H1 (cell line): ENCODE data around the gene C4orf46. TPM values are rescaled to one million over a fixed set of nuclear protein-coding genes. Genes with fewer than 3 reads are reported as not detected.

ENCODE experiments used
- CBX5 ChIP-seq: fragments of 300-800, 300-1000 bp; sonication (generic); IDR thresholded peaks from 2 replicates; pipeline ENCODE4 v1.7.1; 2016; ENCODE audit warnings: antibody characterized with exemption, low read length, low read depth
- KDM5A ChIP-seq: fragments of 200-600 bp; IDR thresholded peaks from 2 replicates; pipeline ENCODE4 v1.7.1; 2012; ENCODE audit warnings: mild to moderate bottlenecking, low read length, inconsistent platforms, mixed read lengths
- POLR2A ChIP-seq, 2 experiments: IDR thresholded peaks; 1 replicate in 1 of 2; 2 replicates in 1 of 2; pipeline ENCODE4 v1.6.1; 2011; ENCODE audit warnings: low read depth in 2 of 2, low read length in 2 of 2, mild to moderate bottlenecking in 2 of 2; ENCODE audit errors: control extremely low read depth in 1 of 2
- RBBP5 ChIP-seq: IDR thresholded peaks from 2 replicates; pipeline ENCODE4 v1.7.1; 2012; ENCODE audit warnings: low read depth, mild to moderate bottlenecking, inconsistent platforms, low read length, moderate library complexity, borderline replicate concordance
- TAF1 ChIP-seq: IDR thresholded peaks from 2 replicates; pipeline ENCODE4 v1.6.1; 2011; ENCODE audit warnings: mild to moderate bottlenecking, low read depth, low read length
- TBP ChIP-seq: IDR thresholded peaks from 2 replicates; pipeline ENCODE4 v1.6.1; 2011; ENCODE audit warnings: low read depth, low read length, improper control_type of control experiment
- YY1 ChIP-seq: IDR thresholded peaks from 2 replicates; pipeline ENCODE4 v1.6.1; 2011; ENCODE audit warnings: low read depth, mild to moderate bottlenecking, low read length
- polyA plus RNA-seq, 7 experiments: library from polyadenylated mRNA; depleted of rRNA in 3 of 7; stranded (reverse) in 5 of 7; unstranded in 2 of 7; fragments of >200 nt in 5 of 7; fragments of 200-250 nt in 2 of 7; gene quantifications; 1 replicate in 5 of 7; 2 replicates in 1 of 7; 4 replicates in 1 of 7; pipeline versions ENCODE4 v1.2.1 to v1.2.3, GENCODE V29; 2011 to 2013; ENCODE audit warnings: missing spikeins in 2 of 7, mixed read lengths in 2 of 7
- total RNA-seq: library from RNA; stranded (reverse); fragmentation: NEBNext Ultra II Directional; extraction: Animal tissue kit (Norgen Biotek cat#: 25700); gene quantifications from 2 replicates; pipeline ENCODE4 v1.2.1, GENCODE V29; 2021
- TF ChIP-seq, protein P1 (sequence below): IDR thresholded peaks from 2 replicates; pipeline ENCODE4 v1.6.1; 2012; ENCODE audit warnings: inconsistent platforms

C4orf46 gene
- total and polyA plus RNA-seq, 2 of the 8 experiments (the other 6 are each of a cell fraction or from before 2014, with no cell fraction given): 19.8 to 28.6 TPM

DNA sequence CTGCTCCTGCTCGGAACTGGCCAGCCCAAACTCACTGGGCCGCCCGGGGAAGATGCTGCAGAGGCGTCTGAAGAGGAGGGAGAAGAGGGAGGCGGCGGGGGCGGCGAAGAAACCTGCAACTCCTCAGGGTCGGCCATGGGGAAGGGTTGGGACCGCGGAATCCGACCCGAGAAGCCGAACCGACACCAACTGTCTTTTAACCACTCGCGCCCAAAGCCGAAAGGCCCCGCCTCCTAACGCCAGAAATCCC, at the start of gene C4orf46 (continued):
- no peak for TF ChIP-seq CBX5
- TF ChIP-seq POLR2A (IDR thresholded peaks at IDR 0.05; ENCODE audit: control extremely low read depth in 1 of 2, low read depth in 2 of 2, low read length in 2 of 2): peak; percentile 89 to 91
- TF ChIP-seq YY1: 0 out of 2 replicates have a peak, but pooled peaks have one; percentile 28
- TF ChIP-seq TAF1: peak; percentile 69; the same call in 1 of the 2 replicates
- no peak for TF ChIP-seq KDM5A
- TF ChIP-seq, protein P1, sequence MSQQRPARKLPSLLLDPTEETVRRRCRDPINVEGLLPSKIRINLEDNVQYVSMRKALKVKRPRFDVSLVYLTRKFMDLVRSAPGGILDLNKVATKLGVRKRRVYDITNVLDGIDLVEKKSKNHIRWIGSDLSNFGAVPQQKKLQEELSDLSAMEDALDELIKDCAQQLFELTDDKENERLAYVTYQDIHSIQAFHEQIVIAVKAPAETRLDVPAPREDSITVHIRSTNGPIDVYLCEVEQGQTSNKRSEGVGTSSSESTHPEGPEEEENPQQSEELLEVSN: peak; percentile 74; the same call in 1 of the 2 replicates
- TF ChIP-seq TBP: peak; percentile 74; the same call in 1 of the 2 replicates
- 0 out of 2 replicates have a peak, but pooled peaks have one; percentile 16 for TF ChIP-seq RBBP5
